Amniotic epithelial cell (primary cell): ENCODE measurements around the gene TBP.

Experiments
- DNase-seq: peaks from one replicate; pipeline ENCODE4 v3.0.0-alpha.2; 2010; ENCODE audit warnings: low read depth

The TBP gene

GRCh38 chr6:170535004-170535403, 19.2 kb upstream of the TBP start:
- no peak for DNase-seq

- DNase-seq = no peak
Measured at GRCh38 chr6:170536671-170537070, 17.5 kb upstream of the TBP start.

GRCh38 chr6:170537329-170537728, 16.8 kb upstream of the TBP start:
- no peak for DNase-seq

GRCh38 chr6:170542031-170542719, 12.0 kb upstream of the TBP start:
- peak; percentile 86 for DNase-seq

GRCh38 chr6:170545405-170545804, 8.8 kb upstream of the TBP start:
- DNase-seq = peak; percentile 22

GRCh38 chr6:170552765-170553533, 1.2 kb upstream of the TBP start, which contains the start of gene PSMB1:
PSMB1 (minus strand) TSS chr6:170553307; CDS start chr6:170553242, 65 bp downstream.
- DNase-seq = peak; percentile 94

GRCh38 chr6:170553534-170554012, 596 bp upstream of the TBP start:
- peak; percentile 54 for DNase-seq

GRCh38 chr6:170554796-170555137, 598 bp downstream of the TBP start:
- no peak for DNase-seq

GRCh38 chr6:170555305-170555704, 1.1 kb downstream of the TBP start:
- DNase-seq = no peak

GRCh38 chr6:170561555-170561954, 7.4 kb downstream of the TBP start:
- no peak for DNase-seq

- DNase-seq = no peak
Measured at GRCh38 chr6:170564936-170565530, 10.9 kb downstream of the TBP start.

GRCh38 chr6:170572704-170573466, 18.7 kb downstream of the TBP start:
- DNase-seq = no peak

- peak; percentile 23 for DNase-seq
Measured at GRCh38 chr6:170575250-170575649, 21.1 kb downstream of the TBP start.

GRCh38 chr6:170578909-170579308, 24.7 kb downstream of the TBP start:
- no peak for DNase-seq

- DNase-seq = peak; percentile 6
Measured at GRCh38 chr6:170583756-170584180, 29.6 kb downstream of the TBP start.

GRCh38 chr6:170584181-170584953, 30.2 kb downstream of the TBP start, which contains the start of gene PDCD2:
PDCD2 (minus strand) TSS chr6:170584637; CDS start chr6:170584581, 56 bp downstream.
- DNase-seq = peak; percentile 87

GRCh38 chr6:170584954-170585498, 30.9 kb downstream of the TBP start:
- no peak for DNase-seq

- DNase-seq = no peak
Measured at GRCh38 chr6:170590725-170591124, 36.6 kb downstream of the TBP start.

GRCh38 chr6:170596426-170596825, 42.3 kb downstream of the TBP start:
- no peak for DNase-seq

GRCh38 chr6:170597278-170597677, 43.1 kb downstream of the TBP start:
- DNase-seq = no peak
